ENCODE measurements around the gene IP6K2.
A peak's percentile ranks its signal among the peaks of the same experiment; 100 is the strongest.

DNA sequence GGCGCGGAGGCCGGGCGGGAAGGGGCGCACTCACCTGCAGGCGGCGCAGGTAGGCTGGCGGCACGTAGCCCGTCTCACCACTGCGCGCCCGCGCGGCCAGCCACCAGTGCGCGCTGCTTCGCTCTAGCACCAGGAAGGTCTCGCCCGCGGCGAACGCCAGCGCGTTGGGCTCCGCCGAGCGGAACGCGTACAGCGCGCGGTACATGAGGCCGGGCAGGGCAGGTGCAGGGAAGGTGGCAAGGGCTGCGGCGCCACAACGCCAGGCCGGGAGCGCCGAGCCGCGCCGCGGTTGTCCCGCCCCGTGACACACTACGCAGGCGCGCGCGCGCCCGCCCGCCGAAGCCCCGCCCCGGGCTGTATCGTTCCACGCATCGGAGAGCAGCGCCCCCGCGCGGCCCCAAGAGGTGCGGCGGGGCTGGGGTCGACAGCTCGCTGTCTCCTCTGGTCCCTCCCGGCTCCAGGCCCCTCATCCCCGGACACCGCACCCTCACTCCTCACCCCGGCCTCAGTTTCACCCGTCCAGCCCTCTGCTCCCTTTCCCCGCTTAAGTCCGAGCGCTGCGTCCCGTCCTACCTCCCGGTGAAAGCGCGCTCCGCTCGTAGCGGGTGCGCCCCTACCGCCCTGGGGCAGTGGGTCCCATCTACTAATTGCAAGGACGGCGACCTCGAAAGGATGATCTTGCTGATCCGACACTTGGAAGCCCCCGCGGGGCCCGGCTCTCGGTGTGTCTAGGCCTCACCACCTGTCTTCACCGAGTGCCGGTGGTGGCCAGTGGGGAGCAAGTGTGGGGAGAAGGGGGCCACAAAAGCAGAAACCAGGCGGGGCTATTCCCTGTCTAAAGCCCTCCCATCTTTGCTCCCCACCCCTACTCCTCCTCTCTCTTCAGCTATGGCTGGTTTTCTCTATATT is 31.2 kb downstream of the IP6K2 start, which contains the start of gene NCKIPSD:
- TF ChIP-seq POLR2A (IDR thresholded peaks at IDR 0.05; ENCODE audit: low read length) (peak; percentile 86), GATA1 (IDR thresholded peaks at IDR 0.05; ENCODE audit: low read depth, low read length) (no peak)

Data from erythroblast (primary cell).